ENCODE measurements around the gene KSR1.
"Not testable (repeated sequence)": the region's sequence is repeated elsewhere in the genome, so short reads cannot be mapped to it uniquely, and the experiment has no call there.

The KSR1 gene

GRCh38 chr17:27493088-27493487 lies 36.8 kb downstream of the KSR1 start:
- peaks cover 14% of the 10 kb centered on the region for H3K4me1 Mint-ChIP-seq (ENCODE audit: low read depth)
- no peaks in the 10 kb centered on the region for H3K27me3 Mint-ChIP-seq (ENCODE audit: low read depth)
- no peak overlapping the region for H3K27ac Mint-ChIP-seq
- peaks cover 3% of the 10 kb centered on the region for H3K36me3 Mint-ChIP-seq (ENCODE audit: low read depth)
- no peaks in the 10 kb centered on the region for H3K9me3 Mint-ChIP-seq
- no peak overlapping the region for H3K4me3 Mint-ChIP-seq
- no peak for DNase-seq (ENCODE audit: low spot score)

- peaks cover 8% of the 10 kb centered on the region for H3K4me1 Mint-ChIP-seq (ENCODE audit: low read depth)
- no peak for DNase-seq (ENCODE audit: low spot score)
- no peaks in the 10 kb centered on the region for H3K9me3 Mint-ChIP-seq
- no peak overlapping the region for H3K4me3 Mint-ChIP-seq
- no peak overlapping the region for H3K27ac Mint-ChIP-seq
- no peaks in the 10 kb centered on the region for H3K27me3 Mint-ChIP-seq (ENCODE audit: low read depth)
- peaks cover 7% of the 10 kb centered on the region for H3K36me3 Mint-ChIP-seq (ENCODE audit: low read depth)
Measured at GRCh38 chr17:27494192-27495091, 38.2 kb downstream of the KSR1 start.

GRCh38 chr17:27495460-27495859 lies 39.2 kb downstream of the KSR1 start:
- no peak overlapping the region for H3K27ac Mint-ChIP-seq

GRCh38 chr17:27496005-27496404 lies 39.8 kb downstream of the KSR1 start:
- H3K9me3 Mint-ChIP-seq: peaks cover 13% of the 10 kb centered on the region
- no peak for DNase-seq (ENCODE audit: low spot score)
- H3K27me3 Mint-ChIP-seq (ENCODE audit: low read depth): no peaks in the 10 kb centered on the region
- H3K4me3 Mint-ChIP-seq: no peak overlapping the region
- H3K27ac Mint-ChIP-seq: no peak overlapping the region
- peaks cover 6% of the 10 kb centered on the region for H3K4me1 Mint-ChIP-seq (ENCODE audit: low read depth)
- peaks cover 22% of the 10 kb centered on the region for H3K36me3 Mint-ChIP-seq (ENCODE audit: low read depth)

More at GRCh38 chr17:27495460-27495859, 39.2 kb downstream of the KSR1 start:
- H3K4me1 Mint-ChIP-seq (ENCODE audit: low read depth): peaks cover 6% of the 10 kb centered on the region
- peaks cover 17% of the 10 kb centered on the region for H3K36me3 Mint-ChIP-seq (ENCODE audit: low read depth)
- H3K9me3 Mint-ChIP-seq: peaks cover 8% of the 10 kb centered on the region
- DNase-seq (ENCODE audit: low spot score): no peak
- H3K27me3 Mint-ChIP-seq (ENCODE audit: low read depth): no peaks in the 10 kb centered on the region
- no peak overlapping the region for H3K4me3 Mint-ChIP-seq

- H3K9me3 Mint-ChIP-seq: peaks cover 13% of the 10 kb centered on the region
- no peaks in the 10 kb centered on the region for H3K27me3 Mint-ChIP-seq (ENCODE audit: low read depth)
- peak overlapping the region; percentile 52 for H3K27ac Mint-ChIP-seq
- no peak overlapping the region for H3K4me3 Mint-ChIP-seq
- DNase-seq (ENCODE audit: low spot score): no peak
- H3K4me1 Mint-ChIP-seq (ENCODE audit: low read depth): peaks cover 6% of the 10 kb centered on the region
- H3K36me3 Mint-ChIP-seq (ENCODE audit: low read depth): peaks cover 22% of the 10 kb centered on the region
Measured at GRCh38 chr17:27496437-27496943, 40.2 kb downstream of the KSR1 start.

DNA sequence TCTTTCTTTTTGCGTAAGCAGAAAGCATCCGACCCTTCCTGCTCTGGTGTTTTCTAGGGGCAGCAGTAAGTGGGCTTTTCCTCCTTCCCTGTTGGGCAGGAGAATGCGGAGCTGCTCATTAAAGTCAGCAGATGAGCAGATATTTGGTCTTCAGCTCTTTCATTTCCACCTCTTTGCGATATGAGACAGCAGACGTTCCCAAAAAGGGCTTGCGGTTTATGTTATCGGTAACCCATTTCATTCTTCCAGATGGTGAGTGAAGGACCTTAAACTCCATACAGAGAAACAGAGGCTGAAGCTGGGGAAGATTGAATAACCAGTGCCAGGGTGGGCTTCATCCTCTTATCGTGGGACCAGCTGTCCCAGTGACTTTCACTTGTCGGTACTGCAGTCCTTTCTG lies 40.7 kb downstream of the KSR1 start:
- no peak overlapping the region for H3K27ac Mint-ChIP-seq
- H3K9me3 Mint-ChIP-seq: peaks cover 17% of the 10 kb centered on the region

GRCh38 chr17:27497696-27498095 lies 41.4 kb downstream of the KSR1 start:
- Mint-ChIP-seq H3K4me3 (no peak overlapping the region), H3K27me3 (ENCODE audit: low read depth) (no peaks in the 10 kb centered on the region), H3K36me3 (ENCODE audit: low read depth) (peaks cover 22% of the 10 kb centered on the region), H3K9me3 (peaks cover 17% of the 10 kb centered on the region), H3K27ac (no peak overlapping the region), H3K4me1 (ENCODE audit: low read depth) (peaks cover 3% of the 10 kb centered on the region)
- DNase-seq (ENCODE audit: low spot score): no peak

More for the DNA sequence above, 40.7 kb downstream of the KSR1 start:
- DNase-seq (ENCODE audit: low spot score): no peak
- no peaks in the 10 kb centered on the region for H3K27me3 Mint-ChIP-seq (ENCODE audit: low read depth)
- no peak overlapping the region for H3K4me3 Mint-ChIP-seq
- peaks cover 4% of the 10 kb centered on the region for H3K4me1 Mint-ChIP-seq (ENCODE audit: low read depth)
- H3K36me3 Mint-ChIP-seq (ENCODE audit: low read depth): peaks cover 22% of the 10 kb centered on the region

DNA sequence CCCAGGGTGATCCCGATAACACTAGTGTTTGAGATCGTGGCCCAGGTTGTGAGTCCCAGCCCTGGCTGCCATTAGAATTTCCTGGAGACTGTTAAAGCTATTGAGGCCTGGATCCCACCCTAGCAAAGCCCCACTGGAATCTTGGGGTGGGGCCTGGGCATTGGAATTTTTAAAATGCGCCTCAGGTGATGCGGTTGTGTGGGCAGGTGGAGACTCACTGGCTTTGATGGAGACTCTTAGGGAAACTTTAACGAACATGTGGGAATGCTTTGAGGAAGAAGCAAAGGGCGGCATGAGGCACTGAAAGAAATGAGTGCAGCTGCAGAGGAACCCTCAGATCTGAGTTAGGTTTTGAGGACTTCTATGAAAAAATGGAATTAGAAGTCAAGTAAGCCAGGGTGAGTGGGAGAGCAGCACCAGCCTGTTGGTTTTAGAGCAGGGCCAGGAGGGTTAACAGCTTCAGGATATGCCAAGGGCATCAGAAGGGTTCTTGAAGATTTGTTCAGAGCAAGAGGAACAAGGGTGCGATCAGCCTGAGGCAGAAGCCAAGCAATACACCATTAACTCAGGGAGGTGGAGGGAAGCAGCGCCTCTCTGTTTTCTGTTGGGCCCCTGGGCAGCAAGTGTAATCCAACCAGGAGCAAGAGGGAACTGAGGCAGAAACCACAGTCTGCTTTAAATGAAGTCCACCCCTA lies 42.5 kb downstream of the KSR1 start:
- Mint-ChIP-seq H3K4me3 (no peak overlapping the region), H3K27me3 (ENCODE audit: low read depth) (no peaks in the 10 kb centered on the region), H3K27ac (no peak overlapping the region), H3K36me3 (ENCODE audit: low read depth) (peaks cover 23% of the 10 kb centered on the region), H3K4me1 (ENCODE audit: low read depth) (peaks cover 2% of the 10 kb centered on the region), H3K9me3 (peaks cover 17% of the 10 kb centered on the region)
- no peak for DNase-seq (ENCODE audit: low spot score)

GRCh38 chr17:27499451-27500265 lies 43.4 kb downstream of the KSR1 start:
- Mint-ChIP-seq H3K9me3 (peaks cover 17% of the 10 kb centered on the region), H3K27me3 (ENCODE audit: low read depth) (no peaks in the 10 kb centered on the region), H3K4me3 (no peak overlapping the region), H3K27ac (no peak overlapping the region), H3K4me1 (ENCODE audit: low read depth) (peaks cover 2% of the 10 kb centered on the region), H3K36me3 (ENCODE audit: low read depth) (peaks cover 23% of the 10 kb centered on the region)
- no peak for DNase-seq (ENCODE audit: low spot score)

- not testable (repeated sequence) for H3K27me3 Mint-ChIP-seq (ENCODE audit: low read depth); H3K4me1 Mint-ChIP-seq (ENCODE audit: low read depth); H3K27ac Mint-ChIP-seq; DNase-seq (ENCODE audit: low spot score); H3K4me3 Mint-ChIP-seq
- peaks cover 17% of the 10 kb centered on the region for H3K9me3 Mint-ChIP-seq
- H3K36me3 Mint-ChIP-seq (ENCODE audit: low read depth): peaks cover 23% of the 10 kb centered on the region
Measured at GRCh38 chr17:27501338-27501737, 45.1 kb downstream of the KSR1 start.

DNA sequence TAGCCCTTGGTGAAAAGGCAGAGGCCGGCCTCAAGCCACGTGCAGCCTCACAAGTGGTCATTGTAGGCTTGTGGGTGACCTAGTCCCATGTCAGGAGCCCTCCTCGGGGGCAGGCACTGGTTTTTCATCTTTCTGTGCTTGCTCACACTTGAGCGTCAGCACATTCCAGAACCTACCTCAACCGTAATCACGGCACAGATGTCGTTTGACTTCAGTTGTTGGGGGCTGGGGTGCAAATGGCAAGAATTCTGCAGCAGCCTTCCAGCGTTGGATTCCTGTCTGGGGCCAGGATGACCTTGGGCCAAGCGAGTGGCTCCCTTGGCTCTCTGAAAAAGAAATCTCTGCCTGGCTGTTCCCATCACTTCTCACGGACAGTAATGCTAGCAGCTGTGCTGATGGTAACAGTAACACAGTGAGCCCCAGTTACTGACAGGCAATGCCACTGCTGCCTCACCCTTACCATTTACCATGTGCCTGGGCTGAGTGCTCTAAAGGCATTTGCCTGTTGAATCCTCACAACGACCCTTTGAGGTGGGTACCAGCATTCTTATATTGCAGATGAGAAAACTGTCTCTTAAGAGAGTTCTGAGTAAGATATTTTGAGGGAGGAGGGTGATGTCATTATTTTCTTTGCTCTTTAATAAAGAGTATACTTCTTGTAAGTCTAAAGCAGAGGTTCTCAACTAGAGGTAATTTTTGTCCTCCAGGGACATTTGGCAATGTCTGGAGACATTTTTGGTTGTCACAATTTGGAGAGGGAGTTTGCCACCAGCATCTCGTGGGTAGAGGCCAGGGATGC lies 46.5 kb downstream of the KSR1 start:
- H3K27ac Mint-ChIP-seq: no peak overlapping the region

DNA sequence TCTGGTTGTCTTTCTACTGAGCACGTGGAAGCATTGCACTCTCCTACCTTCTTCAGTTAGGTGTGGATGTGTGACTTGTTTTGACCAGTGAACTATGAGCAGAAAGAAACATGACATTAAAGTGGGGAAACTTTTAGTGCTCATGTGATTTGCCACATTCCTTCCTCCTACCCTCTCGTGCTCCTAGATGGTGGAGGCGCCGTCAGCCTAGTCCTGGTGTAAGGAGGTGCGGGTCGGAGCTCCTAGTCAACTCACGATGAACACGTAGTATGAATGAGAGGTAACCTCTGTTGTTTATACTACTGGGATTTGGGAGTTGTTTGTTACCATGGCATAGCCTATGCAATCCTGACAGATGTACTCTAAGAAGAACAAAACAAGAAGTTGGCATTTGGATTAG lies 47.4 kb downstream of the KSR1 start:
- Mint-ChIP-seq H3K36me3 (ENCODE audit: low read depth) (peaks cover 21% of the 10 kb centered on the region), H3K27ac (no peak overlapping the region), H3K27me3 (ENCODE audit: low read depth) (no peaks in the 10 kb centered on the region), H3K4me3 (no peak overlapping the region), H3K4me1 (ENCODE audit: low read depth) (peaks cover 3% of the 10 kb centered on the region), H3K9me3 (peaks cover 17% of the 10 kb centered on the region)
- DNase-seq (ENCODE audit: low spot score): no peak

More for the DNA sequence above, 46.5 kb downstream of the KSR1 start:
- peaks cover 23% of the 10 kb centered on the region for H3K36me3 Mint-ChIP-seq (ENCODE audit: low read depth)
- no peaks in the 10 kb centered on the region for H3K27me3 Mint-ChIP-seq (ENCODE audit: low read depth)
- H3K9me3 Mint-ChIP-seq: peaks cover 17% of the 10 kb centered on the region
- H3K4me3 Mint-ChIP-seq: no peak overlapping the region
- no peak for DNase-seq (ENCODE audit: low spot score)
- peaks cover 3% of the 10 kb centered on the region for H3K4me1 Mint-ChIP-seq (ENCODE audit: low read depth)

All from T-helper 2 cell treated with Interferon-gamma antibody and Interleukin-4, amounts not matched to agents 5 μg/mL and 100 μg/mL, for 36 hours (primary cell).